H1 (cell line): Measurements from ENCODE around the gene TRIM71. TPM values are rescaled to one million over a fixed set of nuclear protein-coding genes. Genes with fewer than 3 reads are reported as not detected.

Experiments
- CTCF ChIA-PET: fragments of 300-600 bp; sonication (Branson Sonifier 250); formaldehyde crosslinking; loops from one replicate; lab custom pipeline; 2021; ENCODE audit not compliant: partially characterized antibody; lab: Charles Lee
- POLR2A ChIA-PET: fragments of 300-600 bp; sonication (Branson Sonifier 250); formaldehyde crosslinking; loops from one replicate; lab custom pipeline; 2021; ENCODE audit warnings: inconsistent platforms; ENCODE audit not compliant: partially characterized antibody; lab: Charles Lee
- DNase-seq, 2 experiments: peaks; one replicate each; pipeline versions ENCODE4 v3.0.0 to v3.0.0-alpha.2; 2010 to 2022; ENCODE audit warnings: low spot score in 2 of 2, low read depth in 1 of 2, mixed read lengths in 1 of 2
- FAIRE-seq: peaks from 2 replicates; lab custom pipeline; 2011; peaks lifted over from hg19 to GRCh38; lab: Jason Lieb, UNC
- H2AFZ ChIP-seq: 2 replicates; pipeline ENCODE4 v1.8.1; 2012; ENCODE audit warnings: low read length, inconsistent platforms
- H2AK5ac ChIP-seq: 2 replicates; pipeline ENCODE4 v1.6.1; 2013; ENCODE audit warnings: low read depth, low read length
- H2BK120ac ChIP-seq: replicated peaks from 2 replicates; pipeline ENCODE3; 2013; ENCODE audit warnings: low read depth, low read length, inconsistent platforms
- H2BK12ac ChIP-seq: 2 replicates; pipeline ENCODE4 v1.6.1; 2013; ENCODE audit warnings: low read depth, low read length
- H2BK15ac ChIP-seq: 2 replicates; pipeline ENCODE4 v1.6.1; 2013; ENCODE audit warnings: low read length
- H2BK20ac ChIP-seq: 2 replicates; pipeline ENCODE4 v1.6.1; 2013; ENCODE audit warnings: low read length
- H2BK5ac ChIP-seq: 2 replicates; pipeline ENCODE4 v1.6.1; 2013; ENCODE audit warnings: low read depth, low read length
- H3K14ac ChIP-seq: 2 replicates; pipeline ENCODE4 v1.6.1; 2013; ENCODE audit warnings: inconsistent platforms; ENCODE audit not compliant: insufficient read length
- H3K18ac ChIP-seq: 2 replicates; pipeline ENCODE4 v1.6.1; 2013; ENCODE audit warnings: low read length; ENCODE audit errors: extremely low read depth
- H3K23ac ChIP-seq: 2 replicates; pipeline ENCODE4 v1.6.1; 2013; ENCODE audit warnings: inconsistent platforms; ENCODE audit not compliant: insufficient read length
- H3K23me2 ChIP-seq: 2 replicates; pipeline ENCODE4 v1.6.1; 2013; ENCODE audit warnings: low read depth, low read length
- H3K27ac ChIP-seq: 2 replicates; pipeline ENCODE4 v1.6.1; 2011; ENCODE audit warnings: low read depth, low read length, inconsistent platforms
- H3K27me3 ChIP-seq, 4 experiments: replicated peaks in 1 of 4; 1 replicate in 1 of 4; 2 replicates in 3 of 4; pipeline versions ENCODE4 v1.6.1 to v1.8.1; 2011 to 2013; ENCODE audit warnings: low read length in 3 of 4, mild to moderate bottlenecking in 3 of 4, inconsistent platforms in 2 of 4, mixed read lengths in 2 of 4, moderate library complexity in 1 of 4; ENCODE audit not compliant: control insufficient read depth in 3 of 4, insufficient read depth in 3 of 4; ENCODE audit errors: extremely low read depth in 1 of 4
- H3K36me3 ChIP-seq, 4 experiments: 2 replicates each; pipeline versions ENCODE4 v1.6.1 to v1.8.1; 2011 to 2013; ENCODE audit warnings: mild to moderate bottlenecking in 4 of 4, low read length in 3 of 4, moderate library complexity in 2 of 4, control low read depth in 1 of 4, inconsistent platforms in 1 of 4; ENCODE audit not compliant: insufficient read depth in 4 of 4, control insufficient read depth in 2 of 4
- H3K4ac ChIP-seq: replicated peaks from 2 replicates; pipeline ENCODE3; 2013; ENCODE audit warnings: low read length, low read depth, mixed read lengths, inconsistent platforms; ENCODE audit not compliant: insufficient read length
- H3K4me1 ChIP-seq, 4 experiments: replicated peaks in 1 of 4; 1 replicate in 1 of 4; 2 replicates in 3 of 4; pipeline versions ENCODE4 v1.6.1 to v1.8.1; 2011 to 2013; ENCODE audit warnings: low read length in 3 of 4, inconsistent platforms in 2 of 4, mixed read lengths in 1 of 4; ENCODE audit not compliant: insufficient read depth in 4 of 4, control insufficient read depth in 3 of 4
- H3K4me2 ChIP-seq, 2 experiments: 2 replicates each; pipeline versions ENCODE4 v1.6.1 to v1.8.1; 2011 to 2013; ENCODE audit warnings: low read depth in 2 of 2, low read length in 2 of 2, control low read depth in 1 of 2, inconsistent platforms in 1 of 2, mild to moderate bottlenecking in 1 of 2; ENCODE audit not compliant: insufficient read depth in 1 of 2
- H3K4me3 ChIP-seq, 4 experiments: fragments of 200-600, 300-600 bp in 1 of 4; sonication (generic), shearing (Covaris generic), sonication (Bioruptor Twin) in 1 of 4; 2 replicates each; pipeline versions ENCODE4 v1.5.1 to v1.8.1; 2011 to 2016; ENCODE audit warnings: low read length in 4 of 4, low read depth in 3 of 4, control low read depth in 2 of 4, inconsistent platforms in 2 of 4, mild to moderate bottlenecking in 2 of 4, mixed read lengths in 1 of 4, moderate library complexity in 1 of 4; ENCODE audit not compliant: insufficient read depth in 2 of 4; ENCODE audit errors: extremely low read depth in 1 of 4
- H3K56ac ChIP-seq: replicated peaks from 2 replicates; pipeline ENCODE3; 2013; ENCODE audit warnings: low read depth, mild to moderate bottlenecking, mixed read lengths, low read length, inconsistent platforms; ENCODE audit not compliant: insufficient read length
- H3K79me1 ChIP-seq: 2 replicates; pipeline ENCODE4 v1.6.1; 2013; ENCODE audit warnings: low read depth, low read length, control low read depth
- H3K79me2 ChIP-seq, 2 experiments: 2 replicates each; pipeline versions ENCODE4 v1.6.1 to v1.8.1; 2012 to 2013; ENCODE audit warnings: low read length in 2 of 2, mild to moderate bottlenecking in 2 of 2, inconsistent platforms in 1 of 2; ENCODE audit not compliant: insufficient read depth in 2 of 2, control insufficient read depth in 1 of 2
- H3K9ac ChIP-seq, 4 experiments: replicated peaks in 1 of 4; 1 replicate in 1 of 4; 2 replicates in 3 of 4; pipeline versions ENCODE4 v1.6.1 to v1.8.1; 2011 to 2013; ENCODE audit warnings: low read depth in 3 of 4, low read length in 3 of 4, control low read depth in 2 of 4, mild to moderate bottlenecking in 2 of 4, moderate library complexity in 2 of 4, inconsistent platforms in 1 of 4; ENCODE audit errors: extremely low read depth in 1 of 4
- H3K9me3 ChIP-seq, 2 experiments: 2 replicates each; pipeline versions ENCODE4 v1.6.1 to v1.8.1; 2012 to 2013; ENCODE audit warnings: mild to moderate bottlenecking in 2 of 2, moderate library complexity in 2 of 2, control low read depth in 1 of 2, inconsistent platforms in 1 of 2, low read depth in 1 of 2, low read length in 1 of 2, mixed read lengths in 1 of 2; ENCODE audit not compliant: insufficient read depth in 2 of 2
- H4K20me1 ChIP-seq, 2 experiments: replicated peaks in 1 of 2; 2 replicates each; pipeline versions ENCODE3 to v1.8.1; 2011 to 2013; ENCODE audit warnings: inconsistent platforms in 2 of 2, low read length in 2 of 2, mild to moderate bottlenecking in 1 of 2; ENCODE audit not compliant: insufficient read depth in 2 of 2, control insufficient read depth in 1 of 2
- H4K5ac ChIP-seq: 2 replicates; pipeline ENCODE4 v1.6.1; 2013; ENCODE audit warnings: low read length, low read depth, mixed read lengths, inconsistent platforms; ENCODE audit not compliant: insufficient read length
- H4K8ac ChIP-seq: 2 replicates; pipeline ENCODE4 v1.8.0; 2013; ENCODE audit warnings: mild to moderate bottlenecking, moderate library complexity, low read length, inconsistent platforms; ENCODE audit not compliant: insufficient read depth; ENCODE audit errors: extremely low read depth
- H4K91ac ChIP-seq: replicated peaks from 2 replicates; pipeline ENCODE3; 2013; ENCODE audit warnings: low read length, mixed read lengths, inconsistent platforms; ENCODE audit not compliant: insufficient read length
- CTCF ChIP-seq, 3 experiments: IDR thresholded peaks; 1 replicate in 2 of 3; 2 replicates in 1 of 3; pipeline versions ENCODE4 v1.5.1 to v1.6.1; 2011; ENCODE audit warnings: low read length in 3 of 3, mild to moderate bottlenecking in 3 of 3, inconsistent platforms in 2 of 3, low read depth in 1 of 3, moderate library complexity in 1 of 3; ENCODE audit not compliant: insufficient read depth in 1 of 3; ENCODE audit errors: control extremely low read depth in 1 of 3
- GABPA ChIP-seq: IDR thresholded peaks from 2 replicates; pipeline ENCODE4 v1.6.1; 2011; ENCODE audit warnings: mild to moderate bottlenecking, low read length, moderate library complexity, borderline replicate concordance; ENCODE audit not compliant: insufficient read depth
- JUND ChIP-seq: IDR thresholded peaks from 2 replicates; pipeline ENCODE4 v1.6.1; 2011; ENCODE audit warnings: mild to moderate bottlenecking, improper control_type of control experiment, low read length
- PHF8 ChIP-seq: fragments of 200-600 bp; sonication (generic); conservative IDR thresholded peaks from 2 replicates; pipeline ENCODE4 v1.7.1; 2012; ENCODE audit warnings: low read depth, mild to moderate bottlenecking, inconsistent platforms, low read length, moderate library complexity
- POLR2AphosphoS5 ChIP-seq: IDR thresholded peaks from 2 replicates; pipeline ENCODE4 v1.6.1; 2011; ENCODE audit warnings: low read depth, low read length
- RAD21 ChIP-seq, 2 experiments: IDR thresholded peaks in 1 of 2; conservative IDR thresholded peaks in 1 of 2; 2 replicates each; pipeline ENCODE4 v1.6.1; 2011; ENCODE audit warnings: low read depth in 2 of 2, low read length in 2 of 2, improper control_type of control experiment in 1 of 2, inconsistent platforms in 1 of 2, mild to moderate bottlenecking in 1 of 2, moderate library complexity in 1 of 2
- RFX5 ChIP-seq: IDR thresholded peaks from 2 replicates; pipeline ENCODE4 v1.6.1; 2011; ENCODE audit warnings: low read depth, low read length, improper control_type of control experiment, borderline replicate concordance
- RXRA ChIP-seq: IDR thresholded peaks from 2 replicates; pipeline ENCODE4 v1.6.1; 2011; ENCODE audit warnings: low read depth, mild to moderate bottlenecking, low read length, moderate library complexity; ENCODE audit not compliant: insufficient read depth
- YY1 ChIP-seq: IDR thresholded peaks from 2 replicates; pipeline ENCODE4 v1.6.1; 2011; ENCODE audit warnings: low read depth, mild to moderate bottlenecking, low read length
- ZNF274 ChIP-seq: IDR thresholded peaks from 2 replicates; pipeline ENCODE4 v1.7.0; 2012; ENCODE audit warnings: low read length, borderline replicate concordance; ENCODE audit errors: extremely low read depth
- WGBS, 2 experiments: shearing (Covaris generic) in 1 of 2; methylation state at CpG; one replicate each; pipeline versions ENCODE4 v1.1.6 to v1.1.7; 2013 to 2015; ENCODE audit warnings: low lambda C conversion rate in 2 of 2, mixed read lengths in 2 of 2, inconsistent platforms in 1 of 2, low coverage in 1 of 2, missing lambda C conversion rate in 1 of 2; ENCODE audit not compliant: insufficient replicate concordance in 2 of 2, insufficient coverage in 1 of 2, insufficient read length in 1 of 2; ENCODE audit errors: extremely low coverage in 1 of 2, missing lambda C conversion rate in 1 of 2; 5-methylcytosine and 5-hydroxymethylcytosine counted together
- polyA plus RNA-seq, 7 experiments: library from polyadenylated mRNA; depleted of rRNA in 3 of 7; stranded (reverse) in 5 of 7; unstranded in 2 of 7; fragments of >200 nt in 5 of 7; fragments of 200-250 nt in 2 of 7; gene quantifications; 1 replicate in 5 of 7; 2 replicates in 1 of 7; 4 replicates in 1 of 7; pipeline versions ENCODE4 v1.2.1 to v1.2.3, GENCODE V29; 2011 to 2013; ENCODE audit warnings: missing spikeins in 2 of 7, mixed read lengths in 2 of 7
- total RNA-seq: library from RNA; stranded (reverse); fragmentation: NEBNext Ultra II Directional; extraction: Animal tissue kit (Norgen Biotek cat#: 25700); gene quantifications from 2 replicates; pipeline ENCODE4 v1.2.1, GENCODE V29; 2021

TRIM71 gene
- total and polyA plus RNA-seq, 2 of the 8 experiments (the other 6 are each of a cell fraction or from before 2014, with no cell fraction given): 53.7 to 293 TPM

GRCh38 chr3:32844914-32845313 lies 27.1 kb downstream of the TRIM71 start:
- CTCF ChIA-PET: interaction anchor here (0.6 to 5.5 kb wide), 17 partner anchors 11 to 89 kb away, joined by 3 to 34 read pairs (median 5); no protein-coding TSS in a partner anchor
- no peak overlapping the region for H3K4ac ChIP-seq
- peaks cover 38 to 40% of the 10 kb centered on the region in 2 experiments for H4K20me1 ChIP-seq
- no peak overlapping the region for H2BK15ac ChIP-seq
- peaks cover 50 to 69% (median 66%) of the 10 kb centered on the region in 4 experiments for H3K4me1 ChIP-seq
- no peak overlapping the region for H2AFZ ChIP-seq
- peaks cover 72 to 98% of the 10 kb centered on the region in 2 experiments for H3K79me2 ChIP-seq
- H3K4me2 ChIP-seq: peak overlapping the region; percentile 73 to 93
- no peak overlapping the region for H4K91ac ChIP-seq
- H3K23me2 ChIP-seq: peaks cover 2% of the 10 kb centered on the region; the same call in 1 of the 2 replicates
- DNase-seq: no peak
- FAIRE-seq: no peak
- H4K8ac ChIP-seq: no peak overlapping the region
- H2BK12ac ChIP-seq: no peak overlapping the region; the same call in 1 of the 2 replicates
- no peak overlapping the region for H2BK5ac ChIP-seq
- no peak overlapping the region for H3K23ac ChIP-seq
- H2AK5ac ChIP-seq: no peak overlapping the region
- no peak overlapping the region; the same call in 1 of the 2 replicates for H3K27ac ChIP-seq
- POLR2A ChIA-PET: interaction anchor here (0.7 to 17.0 kb wide), 9 partner anchors 12 to 64 kb away, joined by 3 to 303 read pairs (median 75); partner anchors contain the start of gene TRIM71
- no peak overlapping the region for H3K14ac ChIP-seq
- peak overlapping the region; percentile 9 for H4K5ac ChIP-seq
- peak overlapping the region; percentile 73 for H3K18ac ChIP-seq
- H3K9ac ChIP-seq: no peak overlapping the region; a peak in 1 of 7 replicates
- H3K27me3 ChIP-seq: no peaks in the 10 kb centered on the region
- H2BK120ac ChIP-seq: no peak overlapping the region
- H3K56ac ChIP-seq: no peak overlapping the region
- WGBS, 2 experiments: 65% methylated on average over 1 of the region's 1 CpG; no CpG with 5 or more reads in 1 of the 2 experiments
- no peak overlapping the region for H2BK20ac ChIP-seq
- no peaks in the 10 kb centered on the region for H3K9me3 ChIP-seq
- peak overlapping the region in 3 of 4 experiments; percentile 1 to 57 (median 24); a peak in 5 of 8 replicates for H3K4me3 ChIP-seq
- H3K79me1 ChIP-seq: peaks cover 2% of the 10 kb centered on the region; the same call in 1 of the 2 replicates
- no peaks in the 10 kb centered on the region for H3K36me3 ChIP-seq
- TF ChIP-seq GABPA (no peak), RXRA (no peak), JUND (no peak), CTCF (IDR thresholded peaks at IDR 0.05; ENCODE audit: control extremely low read depth in 1 of 3, insufficient read depth in 1 of 3, low read depth in 1 of 3, low read length in 3 of 3) (peak in 1 of 3 experiments; percentile 7; a peak in 1 of 4 replicates), YY1 (no peak), RFX5 (no peak), PHF8 (no peak), POLR2AphosphoS5 (no peak; the same call in 1 of the 2 replicates), RAD21 (IDR thresholded peaks at IDR 0.05 in 1 of 2, conservative IDR thresholded peaks at IDR 0.05 in 1 of 2; ENCODE audit: low read depth in 2 of 2, low read length in 2 of 2) (peak in 1 of 2 experiments; percentile 20; a peak in 1 of 4 replicates), ZNF274 (no peak)
